HepG2 (cell line): ENCODE measurements around the gene PEA15. TPM values are rescaled to one million over a fixed set of nuclear protein-coding genes. Genes with fewer than 3 reads are reported as not detected.

ENCODE experiments used
- ATAC-seq: fragments of 200-7000 bp; cut with Tn5 transposase; 3 replicates; pipeline ENCODE4 v1.9.1; 2020; ENCODE audit warnings: mild to moderate bottlenecking, moderate library complexity
- BruUV-seq: library from RNA; stranded (reverse); fragments of 400-500 nt; replicated peaks from 2 replicates; lab custom pipeline; 2021; lab: Mats Ljungman, UMichigan
- CTCF ChIA-PET: fragments of 300-600 bp; formaldehyde crosslinking; extraction: SDS; loops from one replicate; lab custom pipeline; 2021; ENCODE audit warnings: low total read pairs, inconsistent platforms, low intra/inter-chr PET ratio; lab: Yijun Ruan, JAX
- POLR2A ChIA-PET: fragments of 350-600 bp; sonication (Branson Sonifier 250); formaldehyde crosslinking; loops from one replicate; lab custom pipeline; 2020; ENCODE audit warnings: antibody characterized with exemption, inconsistent platforms; lab: Yijun Ruan, JAX
- DNase-seq: peaks from one replicate; pipeline ENCODE4 v3.0.0-alpha.2; 2015; ENCODE audit warnings: low spot score
- FAIRE-seq: peaks from 3 replicates; lab custom pipeline; 2011; peaks lifted over from hg19 to GRCh38; lab: Jason Lieb, UNC
- H2AFZ ChIP-seq: one replicate; pipeline ENCODE4 v1.6.1; 2011; ENCODE audit warnings: low read length, inconsistent platforms
- H3K27ac ChIP-seq: fragments of 300-600 bp; 3 replicates; pipeline ENCODE4 v1.8.0; 2011; ENCODE audit warnings: mixed run types, mild to moderate bottlenecking, mixed read lengths, low read length, inconsistent platforms; ENCODE audit not compliant: insufficient read depth; ENCODE audit errors: extremely low read length
- H3K27me3 ChIP-seq, 2 experiments: fragments of 200-600 bp in 1 of 2; 2 replicates in 1 of 2; 3 replicates in 1 of 2; pipeline versions ENCODE4 v1.6.0 to v1.8.0; 2011; ENCODE audit warnings: low read length in 2 of 2, mild to moderate bottlenecking in 2 of 2, moderate library complexity in 2 of 2, inconsistent platforms in 1 of 2; ENCODE audit not compliant: insufficient read depth in 2 of 2, control insufficient read depth in 1 of 2
- H3K36me3 ChIP-seq, 2 experiments: fragments of 200-600 bp in 1 of 2; replicated peaks in 1 of 2; 2 replicates in 1 of 2; 3 replicates in 1 of 2; pipeline versions ENCODE4 v1.5.1 to v1.8.0; 2011; ENCODE audit warnings: low read length in 2 of 2, inconsistent platforms in 1 of 2; ENCODE audit not compliant: insufficient read depth in 2 of 2, control insufficient read depth in 1 of 2
- H3K4me1 ChIP-seq: 2 replicates; pipeline ENCODE4 v1.5.1; 2012; ENCODE audit warnings: low read length, inconsistent platforms; ENCODE audit not compliant: insufficient read depth
- H3K4me2 ChIP-seq: 2 replicates; pipeline ENCODE4 v1.6.0; 2011; ENCODE audit warnings: low read depth, low read length, inconsistent platforms
- H3K4me3 ChIP-seq, 3 experiments: fragments of 200-600 bp in 1 of 3; sonication (generic), shearing (Covaris generic) in 1 of 3; replicated peaks in 1 of 3; 2 replicates each; pipeline ENCODE4 v1.5.1; 2011 to 2016; ENCODE audit warnings: low read length in 3 of 3, inconsistent platforms in 2 of 3, low read depth in 2 of 3, mild to moderate bottlenecking in 2 of 3, control low read depth in 1 of 3, mixed read lengths in 1 of 3; ENCODE audit not compliant: insufficient read depth in 1 of 3
- H3K79me2 ChIP-seq: one replicate; pipeline ENCODE4 v1.6.1; 2011; ENCODE audit warnings: low read length, inconsistent platforms; ENCODE audit not compliant: insufficient read depth
- H3K9ac ChIP-seq: 2 replicates; pipeline ENCODE4 v1.6.0; 2011; ENCODE audit warnings: mild to moderate bottlenecking, low read depth, low read length, inconsistent platforms; ENCODE audit not compliant: insufficient read depth
- H3K9me3 ChIP-seq: 2 replicates; pipeline ENCODE4 v1.5.1; 2012; ENCODE audit warnings: mild to moderate bottlenecking, low read length
- H4K20me1 ChIP-seq: 2 replicates; pipeline ENCODE4 v1.6.0; 2011; ENCODE audit warnings: inconsistent platforms, mild to moderate bottlenecking, low read length, moderate library complexity; ENCODE audit not compliant: insufficient read depth
- FOXP1 ChIP-seq, 2 experiments: fragments of 450-650 bp in 1 of 2; IDR thresholded peaks; 2 replicates each; pipeline ENCODE4 v1.6.1; 2017 to 2018; ENCODE audit warnings: antibody characterized with exemption in 1 of 2
- HNRNPH1 ChIP-seq: fragments of 200-400 bp; formaldehyde crosslinking; optimal IDR thresholded peaks from 2 replicates; pipeline ENCODE3; 2017; ENCODE audit warnings: mild to moderate bottlenecking, low read depth, low read length
- TCF7 ChIP-seq: sonication (generic); IDR thresholded peaks from 2 replicates; pipeline ENCODE4 v1.6.1; 2016; ENCODE audit warnings: antibody characterized with exemption, low read depth
- TGIF2 ChIP-seq: IDR thresholded peaks from 2 replicates; pipeline ENCODE4 v1.6.1; 2016; ENCODE audit warnings: control low read depth, missing compliant biosample characterization
- ZNF138 ChIP-seq: sonication (generic); formaldehyde crosslinking; IDR thresholded peaks from 2 replicates; pipeline ENCODE4 v1.5.0; 2020; ENCODE audit warnings: mild to moderate bottlenecking, low read depth, missing genetic modification reagents
- ZNF790 ChIP-seq: sonication (generic); formaldehyde crosslinking; IDR thresholded peaks from 2 replicates; pipeline ENCODE4 v1.8.0; 2022; ENCODE audit warnings: missing genetic modification reagents, mild to moderate bottlenecking, borderline replicate concordance
- WGBS: methylation state at CpG from one replicate; pipeline ENCODE4 v1.1.6; 2017; ENCODE audit warnings: low lambda C conversion rate; 5-methylcytosine and 5-hydroxymethylcytosine counted together
- in situ Hi-C: cut with HindIII; loops from 2 replicates; pipeline ENCODE4 v1.10.0; 2017; ENCODE audit warnings: low pct_unique_long_range_greater_than_20kb; ENCODE audit not compliant: extremely low pct_ligation_motif_present
- intact Hi-C: fragments of 100-400 bp; cut with micrococcal nuclease; formaldehyde crosslinking; loops from one replicate; pipeline ENCODE4 v1.10.0; 2022; ENCODE audit not compliant: unreplicated experiment
- polyA plus RNA-seq, 8 experiments: library from polyadenylated mRNA; depleted of rRNA in 3 of 8; stranded (reverse) in 7 of 8; unstranded in 1 of 8; fragments of >200 nt; fragmentation: Illumina TruSeq in 4 of 8; extraction: Trizol in 4 of 8; gene quantifications; 2 replicates each; pipeline versions ENCODE4 v1.2.1 to v1.2.3, GENCODE V29; 2011 to 2016; ENCODE audit warnings: low read depth in 4 of 8, missing spikeins in 1 of 8, mixed read lengths in 1 of 8; ENCODE audit not compliant: insufficient read depth in 1 of 8
- total RNA-seq, 5 experiments: library from RNA; depleted of rRNA; stranded (reverse); fragments of >200 nt; fragmentation: Illumina TruSeq; extraction: Trizol; gene quantifications; 2 replicates each; pipeline ENCODE4 v1.2.3, GENCODE V29; 2016; ENCODE audit warnings: low read depth in 1 of 5
- TF ChIP-seq, protein P1 (sequence below): sonication (generic); formaldehyde crosslinking; IDR thresholded peaks from 2 replicates; pipeline ENCODE4 v1.4.0; 2020; ENCODE audit warnings: missing genetic modification reagents, borderline replicate concordance
- TF ChIP-seq, protein P2 (sequence below): fragments of 450-650 bp; IDR thresholded peaks from 2 replicates; pipeline ENCODE4 v1.6.1; 2016

PEA15 gene
- total and polyA plus RNA-seq, 2 of the 13 experiments (the other 11 are each of a cell fraction or from before 2014, with no cell fraction given): 12.1 to 35.2 TPM

GRCh38 chr1:160193091-160193819 lies 11.9 kb upstream of the PEA15 start (continued):
- TF ChIP-seq, protein P1, sequence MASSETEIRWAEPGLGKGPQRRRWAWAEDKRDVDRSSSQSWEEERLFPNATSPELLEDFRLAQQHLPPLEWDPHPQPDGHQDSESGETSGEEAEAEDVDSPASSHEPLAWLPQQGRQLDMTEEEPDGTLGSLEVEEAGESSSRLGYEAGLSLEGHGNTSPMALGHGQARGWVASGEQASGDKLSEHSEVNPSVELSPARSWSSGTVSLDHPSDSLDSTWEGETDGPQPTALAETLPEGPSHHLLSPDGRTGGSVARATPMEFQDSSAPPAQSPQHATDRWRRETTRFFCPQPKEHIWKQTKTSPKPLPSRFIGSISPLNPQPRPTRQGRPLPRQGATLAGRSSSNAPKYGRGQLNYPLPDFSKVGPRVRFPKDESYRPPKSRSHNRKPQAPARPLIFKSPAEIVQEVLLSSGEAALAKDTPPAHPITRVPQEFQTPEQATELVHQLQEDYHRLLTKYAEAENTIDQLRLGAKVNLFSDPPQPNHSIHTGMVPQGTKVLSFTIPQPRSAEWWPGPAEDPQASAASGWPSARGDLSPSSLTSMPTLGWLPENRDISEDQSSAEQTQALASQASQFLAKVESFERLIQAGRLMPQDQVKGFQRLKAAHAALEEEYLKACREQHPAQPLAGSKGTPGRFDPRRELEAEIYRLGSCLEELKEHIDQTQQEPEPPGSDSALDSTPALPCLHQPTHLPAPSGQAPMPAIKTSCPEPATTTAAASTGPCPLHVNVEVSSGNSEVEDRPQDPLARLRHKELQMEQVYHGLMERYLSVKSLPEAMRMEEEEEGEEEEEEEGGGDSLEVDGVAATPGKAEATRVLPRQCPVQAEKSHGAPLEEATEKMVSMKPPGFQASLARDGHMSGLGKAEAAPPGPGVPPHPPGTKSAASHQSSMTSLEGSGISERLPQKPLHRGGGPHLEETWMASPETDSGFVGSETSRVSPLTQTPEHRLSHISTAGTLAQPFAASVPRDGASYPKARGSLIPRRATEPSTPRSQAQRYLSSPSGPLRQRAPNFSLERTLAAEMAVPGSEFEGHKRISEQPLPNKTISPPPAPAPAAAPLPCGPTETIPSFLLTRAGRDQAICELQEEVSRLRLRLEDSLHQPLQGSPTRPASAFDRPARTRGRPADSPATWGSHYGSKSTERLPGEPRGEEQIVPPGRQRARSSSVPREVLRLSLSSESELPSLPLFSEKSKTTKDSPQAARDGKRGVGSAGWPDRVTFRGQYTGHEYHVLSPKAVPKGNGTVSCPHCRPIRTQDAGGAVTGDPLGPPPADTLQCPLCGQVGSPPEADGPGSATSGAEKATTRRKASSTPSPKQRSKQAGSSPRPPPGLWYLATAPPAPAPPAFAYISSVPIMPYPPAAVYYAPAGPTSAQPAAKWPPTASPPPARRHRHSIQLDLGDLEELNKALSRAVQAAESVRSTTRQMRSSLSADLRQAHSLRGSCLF (CRISPR knock-in tag): no peak
- no peak for TF ChIP-seq HNRNPH1
- TF ChIP-seq, all 625 proteins: peak for 123

DNA sequence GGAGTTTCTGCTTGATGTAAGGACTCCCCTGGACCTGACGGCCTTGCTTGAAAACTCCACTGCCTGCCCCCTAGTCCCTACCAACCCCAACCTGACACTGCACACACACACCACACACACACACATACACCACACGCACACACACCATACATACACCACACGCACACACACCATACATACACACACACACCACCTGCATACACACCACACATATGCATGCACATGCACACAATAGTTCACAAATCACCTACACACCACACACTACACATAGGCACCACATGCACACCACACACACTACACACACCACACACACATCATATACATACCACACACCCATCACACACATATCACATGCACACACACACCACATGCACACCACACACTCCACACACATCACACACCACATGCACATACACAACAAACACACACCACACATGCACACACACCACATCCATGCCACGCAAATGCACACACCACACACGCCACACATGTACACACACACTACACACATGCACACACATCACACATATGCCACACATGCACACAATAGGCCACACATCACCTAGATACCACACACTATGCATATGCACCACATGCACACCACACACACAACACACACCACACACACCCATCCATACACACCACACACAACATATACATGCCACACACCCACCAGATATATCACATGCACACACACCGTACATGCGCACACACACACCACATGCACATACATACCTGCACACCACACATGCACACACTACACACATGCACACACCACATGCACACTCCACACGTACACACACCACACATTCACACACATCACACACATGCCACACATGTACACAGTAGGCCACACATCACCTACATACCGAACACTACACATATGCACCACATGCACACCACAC lies 11.1 kb upstream of the PEA15 start:
- Histone ChIP-seq H3K79me2 (no peaks in the 10 kb centered on the region), H4K20me1 (no peaks in the 10 kb centered on the region), H2AFZ (no peak overlapping the region), H3K4me2 (peak overlapping the region; percentile 85), H3K4me1 (peaks cover 34% of the 10 kb centered on the region), H3K9ac (peak overlapping the region; percentile 57; the same call in 1 of the 2 replicates), H3K4me3 (peak overlapping the region in 2 of 3 experiments; percentile 55 to 70; a peak in 2 of 6 replicates), H3K36me3 (no peaks in the 10 kb centered on the region), H3K27me3 (peaks cover 1 to 21% of the 10 kb centered on the region in 2 experiments; a peak in 3 of 5 replicates), H3K27ac (no peak overlapping the region), H3K9me3 (no peaks in the 10 kb centered on the region)
- FAIRE-seq (no peak), DNase-seq (no peak), ATAC-seq (no peak)
- in situ Hi-C loops (loop anchor here (5.0 kb wide), 2 partner anchors 58 to 98 kb away; no protein-coding TSS in a partner anchor), intact Hi-C loops (loop anchor here (1.0 to 10.0 kb wide), 5 partner anchors 25 to 181 kb away; no protein-coding TSS in a partner anchor)
- ChIA-PET POLR2A (interaction anchor here (0.7 to 1.1 kb wide), 6 partner anchors 10 to 97 kb away, joined by 3 to 5 read pairs (median 4); partner anchors contain the start of genes DCAF8 and IGSF8), CTCF (interaction anchor here (1.0 to 2.0 kb wide), 5 partner anchors 26 to 182 kb away, joined by 4 to 13 read pairs (median 12); no protein-coding TSS in a partner anchor)
- BruUV-seq: no TSS peak
- WGBS: 56% methylated on average over 9 of the region's 9 CpGs
- peak; percentile 3; the same call in 1 of the 2 replicates for TF ChIP-seq TCF7
- 0 out of 2 replicates have a peak, but pooled peaks have one; percentile 39 for TF ChIP-seq ZNF138
- no peak for TF ChIP-seq ZNF790 (CRISPR knock-in tag)
- TF ChIP-seq, protein P2, sequence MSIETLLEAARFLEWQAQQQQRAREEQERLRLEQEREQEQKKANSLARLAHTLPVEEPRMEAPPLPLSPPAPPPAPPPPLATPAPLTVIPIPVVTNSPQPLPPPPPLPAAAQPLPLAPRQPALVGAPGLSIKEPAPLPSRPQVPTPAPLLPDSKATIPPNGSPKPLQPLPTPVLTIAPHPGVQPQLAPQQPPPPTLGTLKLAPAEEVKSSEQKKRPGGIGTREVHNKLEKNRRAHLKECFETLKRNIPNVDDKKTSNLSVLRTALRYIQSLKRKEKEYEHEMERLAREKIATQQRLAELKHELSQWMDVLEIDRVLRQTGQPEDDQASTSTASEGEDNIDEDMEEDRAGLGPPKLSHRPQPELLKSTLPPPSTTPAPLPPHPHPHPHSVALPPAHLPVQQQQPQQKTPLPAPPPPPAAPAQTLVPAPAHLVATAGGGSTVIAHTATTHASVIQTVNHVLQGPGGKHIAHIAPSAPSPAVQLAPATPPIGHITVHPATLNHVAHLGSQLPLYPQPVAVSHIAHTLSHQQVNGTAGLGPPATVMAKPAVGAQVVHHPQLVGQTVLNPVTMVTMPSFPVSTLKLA: peak; percentile 94
- no peak for TF ChIP-seq TGIF2 (CRISPR knock-in tag)
- peak; percentile 30; the same call in 1 of the 2 replicates for TF ChIP-seq FOXP1 (IDR thresholded peaks at IDR 0.05)
- no peak for TF ChIP-seq FOXP1 (CRISPR knock-in tag; IDR thresholded peaks at IDR 0.05)
